ENCODE data around the gene POLR2M. TPM values are rescaled to one million over a fixed set of nuclear protein-coding genes. Genes with fewer than 3 reads are reported as not detected.
A peak's percentile ranks its signal among the peaks of the same experiment; 100 is the strongest.

Gene POLR2M
- total and polyA plus RNA-seq, 4 donors: 102 to 246 (median 178) TPM

DNA sequence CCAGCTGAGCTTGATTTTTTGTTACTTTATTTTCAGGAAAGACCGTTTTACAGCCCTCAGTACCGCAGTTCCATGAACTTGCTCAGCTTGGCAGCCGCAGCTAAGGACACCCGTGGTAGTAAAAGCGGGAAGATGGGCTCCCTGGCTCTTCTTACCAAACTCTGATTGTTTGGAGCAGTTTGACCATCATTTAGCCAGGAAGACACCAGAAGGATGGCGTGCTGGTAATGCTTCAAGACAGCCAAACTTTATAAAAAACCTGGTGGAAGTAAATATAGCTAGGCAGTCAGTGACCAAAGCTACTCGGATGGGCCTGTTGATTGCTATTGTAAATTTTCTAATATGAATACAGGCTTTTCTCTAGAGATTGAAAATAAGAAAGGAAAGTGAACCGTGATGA is 28.9 kb downstream of the POLR2M start:
- Histone ChIP-seq H3K36me3 (ENCODE audit: control insufficient read depth in 1 of 2, insufficient read depth in 2 of 2, low read length in 1 of 2) (no peaks in the 10 kb centered on the region), H3K4me3 (ENCODE audit: low read length in 2 of 2) (no peak overlapping the region), H3K27ac (ENCODE audit: low read depth in 1 of 2, low read length in 2 of 2) (no peak overlapping the region), H3K4me1 (ENCODE audit: control insufficient read depth in 1 of 2, insufficient read depth in 2 of 2, low read length in 2 of 2) (no peaks in the 10 kb centered on the region), H3K9me3 (ENCODE audit: control insufficient read depth, low read length) (no peaks in the 10 kb centered on the region), H3K27me3 (ENCODE audit: control insufficient read depth in 1 of 2, insufficient read depth in 2 of 2, low read length in 1 of 2) (no peaks in the 10 kb centered on the region)
- ATAC-seq (ENCODE audit: low FRiP score) (no peak), DNase-seq (no peak)
- 46 to 56% methylated on average over 8 of the region's 8 CpGs for WGBS, 2 donors
- intact Hi-C loops (cut with DNase I): loop anchor here in 1 of 2 donors (10.0 kb wide), 1 partner anchor 181 kb away; no protein-coding TSS in a partner anchor

DNA sequence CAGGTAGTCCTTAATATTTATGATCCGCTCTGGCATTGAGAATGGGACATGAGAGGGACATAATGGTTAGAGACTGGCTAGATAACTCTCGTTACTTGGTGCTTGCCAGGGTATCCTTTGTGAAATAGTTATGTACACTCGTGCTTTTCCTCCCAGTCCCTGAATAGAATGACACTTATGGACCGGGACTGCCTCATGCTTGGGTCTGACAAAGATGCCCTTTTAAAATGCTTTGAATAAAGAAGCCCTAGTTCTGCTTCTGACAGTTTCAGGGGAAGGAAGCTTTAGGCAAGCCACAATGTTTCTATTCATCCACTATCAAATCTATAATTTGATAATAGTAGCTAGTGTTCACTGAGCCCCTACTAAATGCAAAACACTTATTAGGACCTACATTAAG is 29.4 kb downstream of the POLR2M start:
- H3K36me3 ChIP-seq (ENCODE audit: control insufficient read depth in 1 of 2, insufficient read depth in 2 of 2, low read length in 1 of 2): no peaks in the 10 kb centered on the region
- ATAC-seq (ENCODE audit: low FRiP score) (no peak), DNase-seq (no peak)
- intact Hi-C loops (cut with DNase I): loop anchor here in 1 of 2 donors (10.0 kb wide), 1 partner anchor 181 kb away; no protein-coding TSS in a partner anchor
- H3K4me1 ChIP-seq (ENCODE audit: control insufficient read depth in 1 of 2, insufficient read depth in 2 of 2, low read length in 2 of 2): no peaks in the 10 kb centered on the region
- H3K9me3 ChIP-seq (ENCODE audit: control insufficient read depth, low read length): no peaks in the 10 kb centered on the region
- no peak overlapping the region for H3K4me3 ChIP-seq (ENCODE audit: low read length in 2 of 2)
- WGBS, 2 donors: 95 to 96% methylated on average over 4 of the region's 4 CpGs
- H3K27ac ChIP-seq (ENCODE audit: low read depth in 1 of 2, low read length in 2 of 2): no peak overlapping the region
- H3K27me3 ChIP-seq (ENCODE audit: control insufficient read depth in 1 of 2, insufficient read depth in 2 of 2, low read length in 1 of 2): no peaks in the 10 kb centered on the region

DNA sequence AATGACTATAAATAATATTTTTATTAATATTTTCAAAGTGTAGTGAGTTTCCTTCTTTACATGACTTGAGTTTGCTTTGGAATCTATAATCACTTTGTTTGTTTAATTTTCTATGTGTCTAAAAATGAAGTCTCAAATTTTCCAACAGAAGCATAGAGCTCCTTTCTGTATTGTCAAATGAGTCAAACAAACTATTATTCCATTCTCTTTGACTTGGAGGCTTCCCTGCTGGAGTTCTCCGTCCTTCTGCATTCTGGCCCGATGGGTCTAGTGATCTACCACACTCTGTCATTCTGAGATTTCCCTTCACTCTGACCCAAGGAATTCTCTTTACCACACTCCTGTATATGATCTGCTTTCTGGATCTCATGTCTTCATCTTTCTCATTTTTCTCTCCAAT is 30.1 kb downstream of the POLR2M start:
- no peak for ATAC-seq (ENCODE audit: low FRiP score)
- 96 to 97% methylated on average over 2 of the region's 2 CpGs for WGBS, 2 donors
- intact Hi-C loops (cut with DNase I): loop anchor here in 1 of 2 donors (10.0 kb wide), 1 partner anchor 182 kb away; no protein-coding TSS in a partner anchor
- Histone ChIP-seq H3K4me1 (ENCODE audit: control insufficient read depth in 1 of 2, insufficient read depth in 2 of 2, low read length in 2 of 2) (no peaks in the 10 kb centered on the region), H3K27me3 (ENCODE audit: control insufficient read depth in 1 of 2, insufficient read depth in 2 of 2, low read length in 1 of 2) (no peaks in the 10 kb centered on the region), H3K27ac (ENCODE audit: low read depth in 1 of 2, low read length in 2 of 2) (no peak overlapping the region), H3K9me3 (ENCODE audit: control insufficient read depth, low read length) (no peaks in the 10 kb centered on the region), H3K36me3 (ENCODE audit: control insufficient read depth in 1 of 2, insufficient read depth in 2 of 2, low read length in 1 of 2) (no peaks in the 10 kb centered on the region), H3K4me3 (ENCODE audit: low read length in 2 of 2) (no peak overlapping the region)
- DNase-seq: no peak

DNA sequence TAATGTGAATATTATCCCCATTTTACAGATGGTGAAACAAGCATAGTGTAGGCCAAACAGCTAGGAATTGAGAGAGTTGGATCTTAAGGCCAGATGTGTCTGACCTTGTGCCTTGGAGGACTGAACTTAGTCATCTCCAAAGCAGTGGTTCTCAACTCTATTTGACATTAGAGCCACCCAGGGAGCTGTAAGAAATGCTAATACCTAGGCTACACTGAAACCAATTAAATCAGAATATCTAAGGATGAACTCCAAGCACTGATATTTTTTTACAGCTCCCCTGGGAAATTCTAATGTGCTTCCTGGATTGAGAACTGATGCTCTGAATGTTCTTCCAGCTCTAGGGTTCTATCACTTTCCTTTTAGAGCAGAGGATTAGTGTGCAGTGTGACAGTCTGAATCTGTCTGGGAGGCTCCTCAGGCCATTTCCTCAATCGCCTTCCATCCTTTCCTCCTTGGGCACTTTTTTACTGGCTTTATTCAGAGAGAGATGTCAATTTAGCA is 32.3 kb downstream of the POLR2M start:
- Histone ChIP-seq H3K4me3 (ENCODE audit: low read length in 2 of 2) (no peak overlapping the region), H3K4me1 (ENCODE audit: control insufficient read depth in 1 of 2, insufficient read depth in 2 of 2, low read length in 2 of 2) (no peaks in the 10 kb centered on the region), H3K36me3 (ENCODE audit: control insufficient read depth in 1 of 2, insufficient read depth in 2 of 2, low read length in 1 of 2) (no peaks in the 10 kb centered on the region), H3K27ac (ENCODE audit: low read depth in 1 of 2, low read length in 2 of 2) (no peak overlapping the region), H3K27me3 (ENCODE audit: control insufficient read depth in 1 of 2, insufficient read depth in 2 of 2, low read length in 1 of 2) (no peaks in the 10 kb centered on the region), H3K9me3 (ENCODE audit: control insufficient read depth, low read length) (no peaks in the 10 kb centered on the region)
- intact Hi-C loops (cut with DNase I): loop anchor here in 1 of 2 donors (10.0 kb wide), 1 partner anchor 184 kb away; no protein-coding TSS in a partner anchor
- ATAC-seq (ENCODE audit: low FRiP score): no peak
- 92 to 100% methylated on average over 1 of the region's 1 CpG for WGBS, 2 donors
- DNase-seq: no peak

DNA sequence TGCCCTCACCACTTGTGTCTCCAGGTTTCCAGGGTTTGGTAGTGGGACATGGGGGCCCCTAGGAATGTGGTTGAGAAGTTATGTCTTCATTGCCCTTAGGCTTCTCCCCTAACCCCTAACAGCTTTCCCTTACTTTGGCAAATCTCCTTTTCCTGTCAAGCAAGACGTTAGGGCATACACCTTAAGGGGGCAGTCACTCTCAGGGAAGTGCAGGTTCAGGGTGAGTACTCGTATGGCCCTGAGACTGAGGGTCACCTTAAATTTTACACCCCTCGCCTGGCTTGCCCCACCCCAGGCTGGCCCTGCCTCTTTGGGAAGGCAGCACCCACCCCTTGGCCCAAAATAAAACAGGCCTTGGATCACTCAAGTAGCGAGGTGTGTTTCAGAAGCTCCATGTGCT is 33.5 kb downstream of the POLR2M start:
- intact Hi-C loops (cut with DNase I): no loop called here
- no peak for ATAC-seq (ENCODE audit: low FRiP score)
- 83 to 94% methylated on average over 4 of the region's 4 CpGs for WGBS, 2 donors

DNA sequence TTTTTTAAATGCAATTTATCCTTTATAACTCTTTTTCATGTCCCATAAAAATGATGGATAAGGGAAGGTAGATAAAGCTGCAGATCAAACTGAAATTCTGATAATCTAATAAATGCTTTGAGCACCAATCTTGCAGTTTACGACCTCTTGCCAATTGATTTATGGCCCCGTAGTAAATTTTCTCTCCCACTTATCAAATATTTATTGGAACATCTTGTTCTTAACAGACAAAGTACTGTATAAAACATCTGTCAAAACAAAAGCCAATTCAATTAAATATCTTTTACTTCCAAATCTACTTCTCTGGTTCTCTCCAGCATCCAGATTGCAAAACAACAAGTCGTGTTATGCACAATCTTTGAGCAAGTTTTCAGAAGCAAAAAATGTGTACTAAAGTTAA is 34.6 kb downstream of the POLR2M start:
- ATAC-seq (ENCODE audit: low FRiP score): no peak
- no peak overlapping the region for H3K27ac ChIP-seq (ENCODE audit: low read depth in 1 of 2, low read length in 2 of 2)
- H3K4me3 ChIP-seq (ENCODE audit: low read length in 2 of 2): no peak overlapping the region
- no peaks in the 10 kb centered on the region for H3K36me3 ChIP-seq (ENCODE audit: control insufficient read depth in 1 of 2, insufficient read depth in 2 of 2, low read length in 1 of 2)
- no peaks in the 10 kb centered on the region for H3K9me3 ChIP-seq (ENCODE audit: control insufficient read depth, low read length)
- H3K27me3 ChIP-seq (ENCODE audit: control insufficient read depth in 1 of 2, insufficient read depth in 2 of 2, low read length in 1 of 2): no peaks in the 10 kb centered on the region
- intact Hi-C loops (cut with DNase I): no loop called here
- DNase-seq: no peak
- WGBS, 2 donors: 80 to 83% methylated on average over 3 of the region's 3 CpGs
- no peaks in the 10 kb centered on the region for H3K4me1 ChIP-seq (ENCODE audit: control insufficient read depth in 1 of 2, insufficient read depth in 2 of 2, low read length in 2 of 2)

More for the DNA sequence above, 33.5 kb downstream of the POLR2M start:
- Histone ChIP-seq H3K9me3 (ENCODE audit: control insufficient read depth, low read length) (no peaks in the 10 kb centered on the region), H3K4me1 (ENCODE audit: control insufficient read depth in 1 of 2, insufficient read depth in 2 of 2, low read length in 2 of 2) (no peaks in the 10 kb centered on the region), H3K27me3 (ENCODE audit: control insufficient read depth in 1 of 2, insufficient read depth in 2 of 2, low read length in 1 of 2) (no peaks in the 10 kb centered on the region), H3K4me3 (ENCODE audit: low read length in 2 of 2) (no peak overlapping the region), H3K36me3 (ENCODE audit: control insufficient read depth in 1 of 2, insufficient read depth in 2 of 2, low read length in 1 of 2) (no peaks in the 10 kb centered on the region), H3K27ac (ENCODE audit: low read depth in 1 of 2, low read length in 2 of 2) (no peak overlapping the region)
- no peak for DNase-seq

DNA sequence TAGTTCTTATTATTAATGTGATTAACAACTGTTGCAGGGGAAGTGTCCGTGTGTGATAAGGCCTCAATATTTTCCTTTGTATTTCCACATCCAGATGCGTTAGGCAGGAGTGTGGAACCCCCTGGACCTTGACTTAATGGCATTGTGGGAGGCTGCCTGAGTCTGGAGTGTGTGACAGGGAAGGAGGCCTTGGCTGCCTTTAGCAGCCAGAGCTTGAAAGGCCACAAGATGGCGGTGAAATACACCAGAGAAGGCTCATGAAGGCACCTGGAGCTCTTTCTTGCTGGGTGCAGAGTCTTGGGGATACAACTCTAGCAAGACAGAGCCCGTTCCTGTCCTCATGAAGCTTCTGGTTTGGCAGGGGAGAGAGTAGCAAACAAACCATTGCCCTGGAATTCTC is 36.9 kb downstream of the POLR2M start:
- 93 to 94% methylated on average over 4 of the region's 4 CpGs for WGBS, 2 donors
- Histone ChIP-seq H3K27ac (ENCODE audit: low read depth in 1 of 2, low read length in 2 of 2) (no peak overlapping the region), H3K9me3 (ENCODE audit: control insufficient read depth, low read length) (no peaks in the 10 kb centered on the region), H3K36me3 (ENCODE audit: control insufficient read depth in 1 of 2, insufficient read depth in 2 of 2, low read length in 1 of 2) (no peaks in the 10 kb centered on the region), H3K4me3 (ENCODE audit: low read length in 2 of 2) (no peak overlapping the region), H3K4me1 (ENCODE audit: control insufficient read depth in 1 of 2, insufficient read depth in 2 of 2, low read length in 2 of 2) (no peaks in the 10 kb centered on the region), H3K27me3 (ENCODE audit: control insufficient read depth in 1 of 2, insufficient read depth in 2 of 2, low read length in 1 of 2) (no peaks in the 10 kb centered on the region)
- ATAC-seq (ENCODE audit: low FRiP score): no peak
- intact Hi-C loops (cut with DNase I): no loop called here
- no peak for DNase-seq

DNA sequence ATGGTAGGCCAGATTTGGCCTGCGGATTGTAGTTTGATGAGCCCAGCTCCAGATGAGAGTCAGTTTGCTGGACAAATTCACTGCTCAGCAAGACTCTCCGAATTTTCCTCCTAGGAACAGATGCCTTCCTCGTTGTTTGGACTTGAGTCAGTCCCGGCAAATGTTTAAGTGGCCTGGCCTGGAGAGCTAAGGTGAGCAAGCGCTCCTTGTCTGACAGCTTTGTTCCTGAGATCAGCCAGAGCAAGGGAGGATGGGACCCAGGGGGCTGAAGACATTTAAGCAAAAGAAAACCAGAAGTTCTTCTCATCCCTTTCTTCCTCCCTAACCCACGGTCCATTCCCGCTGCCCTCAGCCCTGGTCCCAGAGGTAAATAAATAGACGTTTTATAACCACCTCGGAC is 40.3 kb downstream of the POLR2M start:
- Histone ChIP-seq H3K36me3 (ENCODE audit: control insufficient read depth in 1 of 2, insufficient read depth in 2 of 2, low read length in 1 of 2) (no peaks in the 10 kb centered on the region), H3K4me3 (ENCODE audit: low read length in 2 of 2) (no peak overlapping the region), H3K4me1 (ENCODE audit: control insufficient read depth in 1 of 2, insufficient read depth in 2 of 2, low read length in 2 of 2) (no peaks in the 10 kb centered on the region), H3K27ac (ENCODE audit: low read depth in 1 of 2, low read length in 2 of 2) (no peak overlapping the region), H3K27me3 (ENCODE audit: control insufficient read depth in 1 of 2, insufficient read depth in 2 of 2, low read length in 1 of 2) (no peaks in the 10 kb centered on the region), H3K9me3 (ENCODE audit: control insufficient read depth, low read length) (no peaks in the 10 kb centered on the region)
- ATAC-seq (ENCODE audit: low FRiP score) (no peak), DNase-seq (no peak)
- intact Hi-C loops (cut with DNase I): no loop called here
- WGBS, 2 donors: 76 to 91% methylated on average over 9 of the region's 9 CpGs

DNA sequence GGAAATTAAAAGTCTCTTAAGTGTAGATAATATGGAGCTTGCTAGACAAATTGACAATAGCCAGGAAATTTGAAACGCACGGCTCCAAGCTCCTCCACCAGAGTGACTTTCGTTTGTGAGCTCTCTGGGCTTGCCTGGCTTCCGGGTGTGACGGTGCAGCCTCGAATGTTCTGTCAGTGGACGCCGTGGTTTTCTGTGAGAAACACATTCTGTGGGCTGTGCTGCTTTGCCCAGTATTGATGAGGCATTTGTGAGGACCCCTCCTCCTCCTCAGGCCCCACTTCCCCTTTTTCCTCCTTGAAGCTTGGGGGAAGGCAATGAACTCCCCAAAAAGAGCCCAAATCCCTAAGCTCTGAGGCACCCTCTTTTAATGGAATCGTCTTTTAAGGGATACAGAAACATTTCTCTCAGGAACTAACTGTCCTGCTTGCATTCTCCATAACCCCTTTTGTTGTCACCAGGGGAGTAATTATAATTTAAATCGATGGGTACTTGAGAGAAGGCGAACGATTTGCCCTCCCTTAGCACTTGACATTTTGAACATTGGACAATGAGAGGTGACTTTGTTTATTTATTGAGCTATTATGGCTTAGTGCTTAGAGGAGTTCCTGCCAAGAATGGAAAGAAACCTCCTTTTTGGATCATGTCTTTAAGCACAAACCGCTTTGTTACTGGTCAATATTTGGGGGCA is 40.8 kb downstream of the POLR2M start:
- no peaks in the 10 kb centered on the region for H3K4me1 ChIP-seq (ENCODE audit: control insufficient read depth in 1 of 2, insufficient read depth in 2 of 2, low read length in 2 of 2)
- ATAC-seq (ENCODE audit: low FRiP score): no peak
- WGBS, 2 donors: 59 to 61% methylated on average over 13 of the region's 13 CpGs
- H3K27me3 ChIP-seq (ENCODE audit: control insufficient read depth in 1 of 2, insufficient read depth in 2 of 2, low read length in 1 of 2): no peaks in the 10 kb centered on the region
- no peak overlapping the region for H3K4me3 ChIP-seq (ENCODE audit: low read length in 2 of 2)
- intact Hi-C loops (cut with DNase I): no loop called here
- H3K27ac ChIP-seq (ENCODE audit: low read depth in 1 of 2, low read length in 2 of 2): no peak overlapping the region
- H3K9me3 ChIP-seq (ENCODE audit: control insufficient read depth, low read length): no peaks in the 10 kb centered on the region
- H3K36me3 ChIP-seq (ENCODE audit: control insufficient read depth in 1 of 2, insufficient read depth in 2 of 2, low read length in 1 of 2): no peaks in the 10 kb centered on the region
- DNase-seq: peak in 1 of 2 donors; percentile 57
